Measurements from ENCODE around the gene BTBD9. TPM values are rescaled to one million over a fixed set of nuclear protein-coding genes. Genes with fewer than 3 reads are reported as not detected.

Gene BTBD9
- total RNA-seq, 1 donor from 2014 or later = 14.8 TPM

DNA sequence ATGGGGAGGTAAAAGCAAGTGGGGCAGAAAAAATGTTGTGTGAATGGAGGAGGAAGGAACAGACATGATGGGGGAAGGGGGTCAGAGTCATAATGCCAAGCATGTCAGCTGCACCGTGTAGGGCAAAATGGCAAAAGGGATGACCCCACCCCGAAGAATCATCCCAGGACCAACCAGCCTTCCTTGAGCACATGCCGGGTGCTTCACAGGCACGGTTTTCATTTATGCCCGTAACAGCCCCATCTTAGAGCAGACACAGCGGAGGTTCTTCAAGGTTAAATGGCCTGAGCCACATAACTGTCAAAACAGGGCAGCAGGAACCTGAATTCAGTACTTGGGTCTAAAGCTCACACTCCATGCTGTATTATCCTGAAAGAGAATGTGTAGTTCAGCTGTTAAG lies 498.0 kb downstream of the BTBD9 start:
- Mint-ChIP-seq H3K4me1 (ENCODE audit: low read depth) (peaks cover 27% of the 10 kb centered on the region), H3K27ac (ENCODE audit: unreplicated experiment) (no peak overlapping the region), H3K36me3 (ENCODE audit: low read depth) (peaks cover 14% of the 10 kb centered on the region), H3K27me3 (ENCODE audit: low read depth) (no peaks in the 10 kb centered on the region), H3K9me3 (ENCODE audit: low read depth) (no peaks in the 10 kb centered on the region), H3K4me3 (ENCODE audit: unreplicated experiment) (no peak overlapping the region)
- no peak for DNase-seq (ENCODE audit: low spot score)
- TF ChIP-seq, protein P1, sequence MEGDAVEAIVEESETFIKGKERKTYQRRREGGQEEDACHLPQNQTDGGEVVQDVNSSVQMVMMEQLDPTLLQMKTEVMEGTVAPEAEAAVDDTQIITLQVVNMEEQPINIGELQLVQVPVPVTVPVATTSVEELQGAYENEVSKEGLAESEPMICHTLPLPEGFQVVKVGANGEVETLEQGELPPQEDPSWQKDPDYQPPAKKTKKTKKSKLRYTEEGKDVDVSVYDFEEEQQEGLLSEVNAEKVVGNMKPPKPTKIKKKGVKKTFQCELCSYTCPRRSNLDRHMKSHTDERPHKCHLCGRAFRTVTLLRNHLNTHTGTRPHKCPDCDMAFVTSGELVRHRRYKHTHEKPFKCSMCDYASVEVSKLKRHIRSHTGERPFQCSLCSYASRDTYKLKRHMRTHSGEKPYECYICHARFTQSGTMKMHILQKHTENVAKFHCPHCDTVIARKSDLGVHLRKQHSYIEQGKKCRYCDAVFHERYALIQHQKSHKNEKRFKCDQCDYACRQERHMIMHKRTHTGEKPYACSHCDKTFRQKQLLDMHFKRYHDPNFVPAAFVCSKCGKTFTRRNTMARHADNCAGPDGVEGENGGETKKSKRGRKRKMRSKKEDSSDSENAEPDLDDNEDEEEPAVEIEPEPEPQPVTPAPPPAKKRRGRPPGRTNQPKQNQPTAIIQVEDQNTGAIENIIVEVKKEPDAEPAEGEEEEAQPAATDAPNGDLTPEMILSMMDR (IDR thresholded peaks at IDR 0.05) = no peak

DNA sequence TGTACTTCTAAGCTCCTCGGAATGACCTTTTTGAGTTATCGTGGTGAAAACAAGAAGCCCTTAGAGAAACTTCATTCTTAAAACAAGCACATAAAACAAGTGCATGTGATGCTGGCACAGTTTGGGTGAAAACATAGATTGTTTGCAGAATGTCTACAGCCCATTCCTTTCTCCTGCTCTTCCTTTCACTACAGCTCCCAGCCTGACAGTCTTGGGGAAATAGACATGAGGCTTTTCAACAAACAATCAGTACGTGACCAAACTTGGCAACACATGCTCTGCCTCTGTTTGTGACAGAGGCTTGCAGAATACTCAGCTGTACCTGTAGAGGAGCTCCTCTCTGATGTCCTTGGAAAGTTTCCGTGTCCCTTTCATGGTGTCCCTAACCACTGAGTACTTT lies 498.6 kb downstream of the BTBD9 start:
- TF ChIP-seq, protein P1 (IDR thresholded peaks at IDR 0.05) = no peak
- Mint-ChIP-seq H3K27ac (ENCODE audit: unreplicated experiment) (no peak overlapping the region), H3K36me3 (ENCODE audit: low read depth) (peaks cover 14% of the 10 kb centered on the region), H3K4me1 (ENCODE audit: low read depth) (peaks cover 21% of the 10 kb centered on the region), H3K4me3 (ENCODE audit: unreplicated experiment) (no peak overlapping the region), H3K27me3 (ENCODE audit: low read depth) (no peaks in the 10 kb centered on the region), H3K9me3 (ENCODE audit: low read depth) (no peaks in the 10 kb centered on the region)
- no peak for DNase-seq (ENCODE audit: low spot score)

DNA sequence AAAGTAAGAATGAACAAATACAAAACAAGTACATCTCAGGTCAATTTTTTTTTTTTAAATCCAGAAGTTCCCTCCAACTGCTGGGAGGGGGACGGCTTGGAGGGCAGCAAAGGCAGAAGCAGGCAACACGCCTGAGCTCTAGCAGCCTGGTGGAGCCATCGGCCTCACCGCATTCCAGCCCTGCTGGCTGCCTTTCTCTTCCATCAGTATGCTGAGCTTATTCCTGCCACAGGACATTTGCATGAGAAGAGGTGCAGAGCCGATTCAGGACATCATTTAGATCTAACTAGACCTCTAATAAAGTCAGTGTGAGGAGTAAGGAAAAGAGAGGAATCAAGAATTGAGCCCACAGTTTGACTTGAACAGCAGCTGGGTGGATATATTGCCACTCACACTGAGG lies 501.4 kb downstream of the BTBD9 start:
- no peaks in the 10 kb centered on the region for H3K9me3 Mint-ChIP-seq (ENCODE audit: low read depth)

DNA sequence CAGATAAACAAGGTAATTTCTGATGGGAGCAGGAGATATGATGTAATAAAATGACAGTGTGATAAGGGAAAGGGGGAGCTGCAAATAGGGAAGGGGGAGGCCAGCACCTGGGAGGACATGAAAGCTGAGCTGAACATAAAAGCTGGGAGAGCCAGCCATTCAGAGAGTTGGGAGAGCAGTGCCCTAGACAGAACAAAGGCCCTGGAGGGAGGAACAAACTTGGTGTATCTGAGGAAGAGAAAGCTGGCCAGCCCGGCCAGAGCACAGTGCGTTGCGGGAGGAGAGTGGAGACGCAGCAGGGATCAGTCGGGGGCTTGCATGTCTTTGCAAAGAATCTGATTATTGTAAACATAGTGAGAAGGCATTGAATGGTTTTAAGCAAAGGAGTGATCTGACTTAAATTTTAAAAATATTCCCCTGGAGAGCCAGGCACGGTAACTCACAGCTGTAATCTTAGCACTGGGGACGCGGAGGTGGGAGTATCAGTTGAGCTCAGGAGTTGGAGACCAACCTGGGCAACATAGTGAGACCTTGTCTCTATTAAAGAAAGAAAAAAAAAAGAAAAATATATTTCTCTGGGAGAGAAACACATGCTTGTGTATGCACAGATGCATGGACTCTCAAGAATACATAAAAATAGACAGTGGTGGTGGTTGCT lies 502.0 kb downstream of the BTBD9 start:
- Mint-ChIP-seq H3K27ac (ENCODE audit: unreplicated experiment) (peak overlapping the region; percentile 62), H3K9me3 (ENCODE audit: low read depth) (no peaks in the 10 kb centered on the region), H3K4me1 (ENCODE audit: low read depth) (peaks cover 23% of the 10 kb centered on the region), H3K4me3 (ENCODE audit: unreplicated experiment) (no peak overlapping the region), H3K36me3 (ENCODE audit: low read depth) (peaks cover 16% of the 10 kb centered on the region), H3K27me3 (ENCODE audit: low read depth) (no peaks in the 10 kb centered on the region)
- TF ChIP-seq, protein P1 (IDR thresholded peaks at IDR 0.05) = no peak
- no peak for DNase-seq (ENCODE audit: low spot score)

More for the DNA sequence above, 501.4 kb downstream of the BTBD9 start:
- Mint-ChIP-seq H3K36me3 (ENCODE audit: low read depth) (peaks cover 16% of the 10 kb centered on the region), H3K27me3 (ENCODE audit: low read depth) (no peaks in the 10 kb centered on the region), H3K4me3 (ENCODE audit: unreplicated experiment) (no peak overlapping the region), H3K27ac (ENCODE audit: unreplicated experiment) (no peak overlapping the region), H3K4me1 (ENCODE audit: low read depth) (peaks cover 24% of the 10 kb centered on the region)
- DNase-seq (ENCODE audit: low spot score) = no peak
- TF ChIP-seq, protein P1 (IDR thresholded peaks at IDR 0.05) = no peak

DNA sequence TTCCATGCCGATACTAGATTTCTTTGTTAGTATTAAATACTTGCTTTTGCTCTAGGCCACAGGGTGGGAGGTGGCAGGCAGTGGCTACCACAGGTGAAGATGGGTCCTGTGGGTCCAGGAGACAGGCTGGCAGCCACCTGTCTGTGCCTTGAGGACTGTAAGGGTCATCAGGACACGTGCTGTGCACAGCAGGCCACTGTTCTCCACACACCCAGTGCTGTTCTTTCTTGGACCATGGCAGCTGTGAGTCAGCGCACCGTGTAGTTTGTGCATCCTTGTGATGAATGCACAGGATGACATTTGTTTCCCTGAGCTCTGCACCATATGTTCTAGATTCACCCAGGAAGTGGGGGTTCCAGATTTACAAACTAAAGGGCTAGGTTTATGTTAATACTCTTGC lies 503.2 kb downstream of the BTBD9 start:
- Mint-ChIP-seq H3K27me3 (ENCODE audit: low read depth) (no peaks in the 10 kb centered on the region), H3K4me1 (ENCODE audit: low read depth) (peaks cover 32% of the 10 kb centered on the region), H3K4me3 (ENCODE audit: unreplicated experiment) (no peak overlapping the region), H3K9me3 (ENCODE audit: low read depth) (no peaks in the 10 kb centered on the region), H3K27ac (ENCODE audit: unreplicated experiment) (no peak overlapping the region), H3K36me3 (ENCODE audit: low read depth) (peaks cover 16% of the 10 kb centered on the region)
- TF ChIP-seq, protein P1 (IDR thresholded peaks at IDR 0.05) = no peak
- no peak for DNase-seq (ENCODE audit: low spot score)

Data from chondrocyte (in vitro differentiated cells).